ENCODE results near the gene ELN.

ELN gene

GRCh38 chr7:74026406-74026902 lies 1.5 kb upstream of the ELN start:
- no peak for FAIRE-seq

GRCh38 chr7:74026903-74027682 lies 880 bp upstream of the ELN start:
- FAIRE-seq: no peak

GRCh38 chr7:74028321-74028838 lies 407 bp downstream of the ELN start:
- no peak for FAIRE-seq

- no peak for FAIRE-seq
Measured at GRCh38 chr7:74029089-74029785, 1.3 kb downstream of the ELN start.

GRCh38 chr7:74029991-74030415 lies 2.0 kb downstream of the ELN start:
- FAIRE-seq: no peak

GRCh38 chr7:74030861-74031260 lies 2.9 kb downstream of the ELN start:
- FAIRE-seq: no peak

- FAIRE-seq: no peak
Measured at GRCh38 chr7:74031403-74032190, 3.6 kb downstream of the ELN start.

- no peak for FAIRE-seq
Measured at GRCh38 chr7:74032191-74032490, 4.2 kb downstream of the ELN start.

- no peak for FAIRE-seq
Measured at GRCh38 chr7:74032624-74033371, 4.8 kb downstream of the ELN start.

GRCh38 chr7:74033372-74034311 lies 5.7 kb downstream of the ELN start:
- FAIRE-seq: no peak

GRCh38 chr7:74037609-74038008 lies 9.6 kb downstream of the ELN start:
- no peak for FAIRE-seq

GRCh38 chr7:74038194-74038961 lies 10.4 kb downstream of the ELN start:
- FAIRE-seq: no peak

GRCh38 chr7:74039337-74039736 lies 11.4 kb downstream of the ELN start:
- FAIRE-seq: no peak

- no peak for FAIRE-seq
Measured at GRCh38 chr7:74040101-74040790, 12.3 kb downstream of the ELN start.

GRCh38 chr7:74040791-74041520 lies 13.0 kb downstream of the ELN start:
- FAIRE-seq: no peak

GRCh38 chr7:74042746-74043522 lies 15.0 kb downstream of the ELN start:
- no peak for FAIRE-seq

- no peak for FAIRE-seq
Measured at GRCh38 chr7:74043523-74043951, 15.6 kb downstream of the ELN start.
